Measurements from ENCODE around the gene RYR2.

DNA sequence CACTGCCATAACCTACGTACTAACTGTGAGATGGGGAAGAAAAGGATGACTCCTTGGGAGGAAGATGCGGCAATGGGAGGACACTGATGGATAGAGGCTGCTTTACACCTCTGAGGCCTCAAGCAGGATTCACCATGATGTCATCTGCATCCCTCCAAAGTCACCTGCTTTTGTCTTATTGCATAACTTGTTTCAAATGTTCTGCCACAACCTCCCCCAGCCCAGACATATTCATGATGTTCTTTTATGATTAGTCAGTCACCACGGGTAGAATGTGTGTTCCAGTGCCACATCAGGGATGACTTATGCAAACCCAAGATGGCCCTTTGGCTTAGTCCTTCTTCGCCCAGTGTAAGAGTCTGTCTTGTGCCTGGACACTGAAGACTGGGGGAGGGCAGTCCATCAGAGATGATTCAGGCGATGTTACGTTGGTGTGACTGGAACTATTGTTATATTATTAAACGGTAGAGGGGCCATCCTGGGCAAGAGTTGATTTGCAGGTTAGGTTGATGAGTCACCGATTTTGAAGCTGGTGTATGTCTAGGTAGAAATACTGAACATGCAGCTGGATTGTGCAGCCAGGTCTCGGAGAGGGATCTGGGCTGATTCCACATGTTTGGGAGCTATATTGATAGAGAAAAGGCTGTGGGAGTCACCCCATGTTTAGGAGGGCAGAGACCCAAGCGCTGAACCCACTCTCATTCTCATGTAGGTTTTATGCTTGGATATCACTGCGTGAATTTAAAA, 32.6 kb downstream of the RYR2 start:
- TF ChIP-seq, protein P1, sequence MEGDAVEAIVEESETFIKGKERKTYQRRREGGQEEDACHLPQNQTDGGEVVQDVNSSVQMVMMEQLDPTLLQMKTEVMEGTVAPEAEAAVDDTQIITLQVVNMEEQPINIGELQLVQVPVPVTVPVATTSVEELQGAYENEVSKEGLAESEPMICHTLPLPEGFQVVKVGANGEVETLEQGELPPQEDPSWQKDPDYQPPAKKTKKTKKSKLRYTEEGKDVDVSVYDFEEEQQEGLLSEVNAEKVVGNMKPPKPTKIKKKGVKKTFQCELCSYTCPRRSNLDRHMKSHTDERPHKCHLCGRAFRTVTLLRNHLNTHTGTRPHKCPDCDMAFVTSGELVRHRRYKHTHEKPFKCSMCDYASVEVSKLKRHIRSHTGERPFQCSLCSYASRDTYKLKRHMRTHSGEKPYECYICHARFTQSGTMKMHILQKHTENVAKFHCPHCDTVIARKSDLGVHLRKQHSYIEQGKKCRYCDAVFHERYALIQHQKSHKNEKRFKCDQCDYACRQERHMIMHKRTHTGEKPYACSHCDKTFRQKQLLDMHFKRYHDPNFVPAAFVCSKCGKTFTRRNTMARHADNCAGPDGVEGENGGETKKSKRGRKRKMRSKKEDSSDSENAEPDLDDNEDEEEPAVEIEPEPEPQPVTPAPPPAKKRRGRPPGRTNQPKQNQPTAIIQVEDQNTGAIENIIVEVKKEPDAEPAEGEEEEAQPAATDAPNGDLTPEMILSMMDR (IDR thresholded peaks at IDR 0.05) = no peak
- TF ChIP-seq, protein P2, sequence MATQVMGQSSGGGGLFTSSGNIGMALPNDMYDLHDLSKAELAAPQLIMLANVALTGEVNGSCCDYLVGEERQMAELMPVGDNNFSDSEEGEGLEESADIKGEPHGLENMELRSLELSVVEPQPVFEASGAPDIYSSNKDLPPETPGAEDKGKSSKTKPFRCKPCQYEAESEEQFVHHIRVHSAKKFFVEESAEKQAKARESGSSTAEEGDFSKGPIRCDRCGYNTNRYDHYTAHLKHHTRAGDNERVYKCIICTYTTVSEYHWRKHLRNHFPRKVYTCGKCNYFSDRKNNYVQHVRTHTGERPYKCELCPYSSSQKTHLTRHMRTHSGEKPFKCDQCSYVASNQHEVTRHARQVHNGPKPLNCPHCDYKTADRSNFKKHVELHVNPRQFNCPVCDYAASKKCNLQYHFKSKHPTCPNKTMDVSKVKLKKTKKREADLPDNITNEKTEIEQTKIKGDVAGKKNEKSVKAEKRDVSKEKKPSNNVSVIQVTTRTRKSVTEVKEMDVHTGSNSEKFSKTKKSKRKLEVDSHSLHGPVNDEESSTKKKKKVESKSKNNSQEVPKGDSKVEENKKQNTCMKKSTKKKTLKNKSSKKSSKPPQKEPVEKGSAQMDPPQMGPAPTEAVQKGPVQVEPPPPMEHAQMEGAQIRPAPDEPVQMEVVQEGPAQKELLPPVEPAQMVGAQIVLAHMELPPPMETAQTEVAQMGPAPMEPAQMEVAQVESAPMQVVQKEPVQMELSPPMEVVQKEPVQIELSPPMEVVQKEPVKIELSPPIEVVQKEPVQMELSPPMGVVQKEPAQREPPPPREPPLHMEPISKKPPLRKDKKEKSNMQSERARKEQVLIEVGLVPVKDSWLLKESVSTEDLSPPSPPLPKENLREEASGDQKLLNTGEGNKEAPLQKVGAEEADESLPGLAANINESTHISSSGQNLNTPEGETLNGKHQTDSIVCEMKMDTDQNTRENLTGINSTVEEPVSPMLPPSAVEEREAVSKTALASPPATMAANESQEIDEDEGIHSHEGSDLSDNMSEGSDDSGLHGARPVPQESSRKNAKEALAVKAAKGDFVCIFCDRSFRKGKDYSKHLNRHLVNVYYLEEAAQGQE (IDR thresholded peaks at IDR 0.05; ENCODE audit: insufficient read depth in 1 of 2, low read depth in 2 of 2, low read length in 1 of 2) = no peak
- TF ChIP-seq POLR2AphosphoS5 (IDR thresholded peaks at IDR 0.05; ENCODE audit: low read depth, low read length) = no peak
- no peak for TF ChIP-seq SIN3A (IDR thresholded peaks at IDR 0.05; ENCODE audit: borderline replicate concordance, insufficient read depth, low read depth, low read length)
- TF ChIP-seq TCF7L2 (IDR thresholded peaks at IDR 0.05; ENCODE audit: low read depth, low read length) = no peak

All from Panc1 (cell line).